K562 (cell line): ENCODE results near the gene MTREX. TPM values are rescaled to one million over a fixed set of nuclear protein-coding genes. Genes with fewer than 3 reads are reported as not detected.

ENCODE experiments used
- BMI1 ChIP-seq: fragments of 150-350 bp; IDR thresholded peaks from 2 replicates; pipeline ENCODE4 v1.6.1; 2014; ENCODE audit warnings: low read length
- FOXJ3 ChIP-seq: sonication (generic); formaldehyde crosslinking; IDR thresholded peaks from 2 replicates; pipeline ENCODE4 v1.4.0; 2020; ENCODE audit warnings: mild to moderate bottlenecking, missing genetic modification reagents
- GABPA ChIP-seq: fragments of 200-800 bp; sonication (Bioruptor generic); conservative IDR thresholded peaks from 2 replicates; pipeline ENCODE4 v1.6.1; 2016; ENCODE audit warnings: low read depth, missing genetic modification characterization, missing compliant biosample characterization
- MCM2 ChIP-seq: fragments of 450-650 bp; IDR thresholded peaks from 2 replicates; pipeline ENCODE4 v1.6.1; 2017; ENCODE audit warnings: low read depth, mild to moderate bottlenecking
- NR2C2 ChIP-seq, 2 experiments: fragments of 200-800 bp in 1 of 2; sonication (Bioruptor generic) in 1 of 2; sonication (generic) in 1 of 2; formaldehyde crosslinking in 1 of 2; IDR thresholded peaks; 2 replicates each; pipeline versions ENCODE4 v1.6.1 to v1.8.0; 2016 to 2022; ENCODE audit warnings: mild to moderate bottlenecking in 1 of 2, missing compliant biosample characterization in 1 of 2, missing genetic modification characterization in 1 of 2, missing genetic modification reagents in 1 of 2
- SAP30 ChIP-seq: fragments of 200-600 bp; sonication (generic); IDR thresholded peaks from 2 replicates; pipeline ENCODE4 v1.6.1; 2012; ENCODE audit warnings: borderline replicate concordance, low read depth, mild to moderate bottlenecking, moderate library complexity, low read length, control low read depth, inconsistent platforms; ENCODE audit not compliant: insufficient read depth, poor library complexity, severe bottlenecking
- ZNF347 ChIP-seq: fragments of 450-650 bp; formaldehyde crosslinking; IDR thresholded peaks from 2 replicates; pipeline ENCODE4 v1.4.0; 2020; ENCODE audit warnings: low read depth, mild to moderate bottlenecking, moderate library complexity
- polyA plus RNA-seq, 8 experiments: library from polyadenylated mRNA; depleted of rRNA in 4 of 8; stranded (reverse) in 5 of 8; unstranded in 3 of 8; fragments of >200 nt; fragmentation: Nextera tagmentation in 2 of 8; fragmentation: Illumina TruSeq in 1 of 8; extraction: Ambion mirVana in 2 of 8; extraction: Trizol in 1 of 8; gene quantifications; 2 replicates each; pipeline versions ENCODE4 v1.2.1 to v1.2.3, GENCODE V29; 2011 to 2014; ENCODE audit warnings: inconsistent platforms in 1 of 8, missing spikeins in 1 of 8
- total RNA-seq, 7 experiments: library from RNA; depleted of rRNA in 6 of 7; stranded (reverse); fragments of >200 nt in 6 of 7; fragmentation: Illumina TruSeq in 2 of 7; extraction: Trizol in 2 of 7; gene quantifications; 2 replicates each; pipeline versions ENCODE4 v1.2.1 to v1.2.3, GENCODE V29; 2011 to 2021; ENCODE audit warnings: low replicate concordance in 1 of 7
- TF ChIP-seq, protein P1 (sequence below): fragments of 450-650 bp; formaldehyde crosslinking; IDR thresholded peaks from 2 replicates; pipeline ENCODE4 v1.4.0; 2020; ENCODE audit warnings: mild to moderate bottlenecking, moderate library complexity
- TF ChIP-seq, protein P2 (sequence below): fragments of 450-650 bp; IDR thresholded peaks from 2 replicates; pipeline ENCODE4 v1.6.1; 2018; ENCODE audit warnings: mild to moderate bottlenecking, low read depth; ENCODE audit not compliant: partially characterized antibody

The MTREX gene
- total and polyA plus RNA-seq, 9 of the 15 experiments (the other 6 are each of a cell fraction or from before 2014, with no cell fraction given): 52.9 to 193 (median 150) TPM

DNA sequence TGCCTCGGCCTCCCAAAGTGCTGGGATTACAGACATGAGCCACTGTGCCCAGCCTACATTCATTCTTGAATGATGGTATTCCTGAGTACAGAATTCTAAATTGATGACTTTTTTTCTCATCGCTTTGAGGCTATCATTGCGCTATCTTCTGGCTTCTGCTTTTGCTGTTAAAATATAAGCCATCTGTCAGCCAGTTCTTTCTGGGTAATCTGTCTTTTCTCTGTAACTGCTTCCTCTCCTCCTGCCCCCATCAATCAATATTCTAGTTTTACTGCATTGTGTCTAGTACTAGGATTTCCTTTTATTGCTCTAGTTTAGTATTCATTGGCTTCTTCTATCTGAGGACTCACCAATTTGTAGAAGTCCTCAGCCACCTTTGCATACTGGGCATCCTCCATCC, 138.0 kb downstream of the MTREX start (continued):
- TF ChIP-seq, protein P1, sequence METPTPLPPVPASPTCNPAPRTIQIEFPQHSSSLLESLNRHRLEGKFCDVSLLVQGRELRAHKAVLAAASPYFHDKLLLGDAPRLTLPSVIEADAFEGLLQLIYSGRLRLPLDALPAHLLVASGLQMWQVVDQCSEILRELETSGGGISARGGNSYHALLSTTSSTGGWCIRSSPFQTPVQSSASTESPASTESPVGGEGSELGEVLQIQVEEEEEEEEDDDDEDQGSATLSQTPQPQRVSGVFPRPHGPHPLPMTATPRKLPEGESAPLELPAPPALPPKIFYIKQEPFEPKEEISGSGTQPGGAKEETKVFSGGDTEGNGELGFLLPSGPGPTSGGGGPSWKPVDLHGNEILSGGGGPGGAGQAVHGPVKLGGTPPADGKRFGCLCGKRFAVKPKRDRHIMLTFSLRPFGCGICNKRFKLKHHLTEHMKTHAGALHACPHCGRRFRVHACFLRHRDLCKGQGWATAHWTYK: no peak
- TF ChIP-seq MCM2 (no peak), GABPA (tag) (no peak), SAP30 (no peak), ZNF347 (no peak), BMI1 (no peak), FOXJ3 (CRISPR knock-in tag) (no peak), NR2C2 (CRISPR knock-in tag; IDR thresholded peaks at IDR 0.05) (no peak), NR2C2 (tag; IDR thresholded peaks at IDR 0.05) (no peak)
- TF ChIP-seq, protein P2, sequence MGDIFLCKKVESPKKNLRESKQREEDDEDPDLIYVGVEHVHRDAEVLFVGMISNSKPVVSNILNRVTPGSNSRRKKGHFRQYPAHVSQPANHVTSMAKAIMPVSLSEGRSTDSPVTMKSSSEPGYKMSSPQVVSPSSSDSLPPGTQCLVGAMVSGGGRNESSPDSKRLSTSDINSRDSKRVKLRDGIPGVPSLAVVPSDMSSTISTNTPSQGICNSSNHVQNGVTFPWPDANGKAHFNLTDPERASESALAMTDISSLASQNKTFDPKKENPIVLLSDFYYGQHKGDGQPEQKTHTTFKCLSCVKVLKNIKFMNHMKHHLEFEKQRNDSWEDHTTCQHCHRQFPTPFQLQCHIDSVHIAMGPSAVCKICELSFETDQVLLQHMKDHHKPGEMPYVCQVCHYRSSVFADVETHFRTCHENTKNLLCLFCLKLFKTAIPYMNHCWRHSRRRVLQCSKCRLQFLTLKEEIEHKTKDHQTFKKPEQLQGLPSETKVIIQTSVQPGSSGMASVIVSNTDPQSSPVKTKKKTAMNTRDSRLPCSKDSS: no peak
